GM12892 (cell line): ENCODE results near the gene FOXG1.

Source experiments
- POLR2A ChIP-seq: IDR thresholded peaks from 2 replicates; pipeline ENCODE4 v1.6.1; 2011; ENCODE audit warnings: low read depth, low read length, control low read depth
- POLR2AphosphoS5 ChIP-seq: IDR thresholded peaks from 2 replicates; pipeline ENCODE4 v1.6.1; 2011; ENCODE audit warnings: low read depth, low read length, control low read depth

DNA sequence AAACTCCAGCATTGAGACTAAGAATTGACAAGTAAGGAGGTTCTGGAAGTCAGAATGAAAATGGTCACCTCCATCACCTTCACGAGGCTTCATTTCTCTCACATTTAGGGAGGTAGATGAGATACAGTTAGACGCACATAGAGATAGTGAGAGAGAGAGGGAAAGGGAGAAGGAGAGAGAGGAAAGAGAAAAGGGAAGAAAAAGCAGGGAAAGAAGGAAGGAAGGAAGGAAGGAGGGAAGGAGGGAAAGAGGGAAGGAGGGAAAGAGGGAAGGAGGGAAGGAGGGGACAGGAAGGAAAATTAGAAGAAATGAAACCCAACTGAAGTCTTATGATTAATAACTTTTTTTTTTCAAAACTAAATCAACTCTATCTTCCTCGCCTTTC is 10.7 kb upstream of the FOXG1 start:
- TF ChIP-seq POLR2A (no peak), POLR2AphosphoS5 (no peak)
